Measurements from ENCODE around the gene TMEM132A. TPM values are rescaled to one million over a fixed set of nuclear protein-coding genes. Genes with fewer than 3 reads are reported as not detected.

TMEM132A gene
- polyA plus RNA-seq, 1 of the 3 experiments (the other 2 are of a cell fraction) = 66.9 TPM

- ChIA-PET CTCF (interaction anchor here (0.7 to 5.1 kb wide), 10 partner anchors 9 to 151 kb away, joined by 3 to 29 read pairs (median 4); no protein-coding TSS in a partner anchor), POLR2A (no interaction called here)
- DNase-seq = no peak
- no peak for TF ChIP-seq ZBTB33 (IDR thresholded peaks at IDR 0.05; ENCODE audit: borderline replicate concordance, low read depth)
- no peak for TF ChIP-seq EZH2phosphoT487 (IDR thresholded peaks at IDR 0.05; ENCODE audit: borderline replicate concordance, low read depth)
- no peak for TF ChIP-seq RCOR1 (IDR thresholded peaks at IDR 0.05; ENCODE audit: low read length)
- TF ChIP-seq ELF1 (IDR thresholded peaks at IDR 0.05) = no peak
- no peak for TF ChIP-seq CTCF (IDR thresholded peaks at IDR 0.05)
- no peak for TF ChIP-seq REST (IDR thresholded peaks at IDR 0.05; ENCODE audit: low read depth, low read length)
- no peak for TF ChIP-seq USF1 (IDR thresholded peaks at IDR 0.05; ENCODE audit: borderline replicate concordance, low read depth)
- TF ChIP-seq USF2 (IDR thresholded peaks at IDR 0.05; ENCODE audit: borderline replicate concordance, low read depth, low read length) = no peak
- no peak for TF ChIP-seq FOXM1 (IDR thresholded peaks at IDR 0.05; ENCODE audit: low read depth)
- no peak for TF ChIP-seq GATA2 (CRISPR knock-in tag; IDR thresholded peaks at IDR 0.05)
- Histone ChIP-seq H3K27me3 (ENCODE audit: insufficient read depth) (peaks cover 4% of the 10 kb centered on the region; the same call in 1 of the 2 replicates), H3K4me2 (no peak overlapping the region), H3K9ac (no peak overlapping the region), H2AFZ (ENCODE audit: low read depth) (no peak overlapping the region), H4K20me1 (ENCODE audit: insufficient read depth) (no peaks in the 10 kb centered on the region), H3K4me3 (ENCODE audit: low read depth in 2 of 2, low read length in 1 of 2) (no peak overlapping the region), H3K9me2 (no peaks in the 10 kb centered on the region), H3K79me2 (ENCODE audit: insufficient read depth) (no peaks in the 10 kb centered on the region), H3K36me3 (replicated peaks in 1 of 2; ENCODE audit: control insufficient read depth in 1 of 2, insufficient read depth in 2 of 2, low read length in 1 of 2) (no peaks in the 10 kb centered on the region), H3K27ac (ENCODE audit: low read depth in 2 of 2, low read length in 1 of 2) (no peak overlapping the region), H3K4me1 (ENCODE audit: control insufficient read depth in 1 of 2, insufficient read depth in 2 of 2, low read depth in 1 of 2, low read length in 1 of 2) (peaks cover 0 to 2% of the 10 kb centered on the region in 2 experiments; a peak in 1 of 4 replicates), H3F3A (replicated peaks; ENCODE audit: insufficient read depth) (no peaks in the 10 kb centered on the region), H3K9me3 (no peaks in the 10 kb centered on the region)
- WGBS (ENCODE audit: low lambda C conversion rate) = 30% methylated on average over 5 of the region's 5 CpGs
Measured at GRCh38 chr11:60970890-60971289, 46.6 kb downstream of the TMEM132A start.
